ENCODE data around the gene BCL7C. TPM values are rescaled to one million over a fixed set of nuclear protein-coding genes. Genes with fewer than 3 reads are reported as not detected.

The BCL7C gene
- total and polyA plus RNA-seq, 2 of the 13 experiments (the other 11 are each of a cell fraction or from before 2014, with no cell fraction given) = 17.7 to 33.8 TPM

DNA sequence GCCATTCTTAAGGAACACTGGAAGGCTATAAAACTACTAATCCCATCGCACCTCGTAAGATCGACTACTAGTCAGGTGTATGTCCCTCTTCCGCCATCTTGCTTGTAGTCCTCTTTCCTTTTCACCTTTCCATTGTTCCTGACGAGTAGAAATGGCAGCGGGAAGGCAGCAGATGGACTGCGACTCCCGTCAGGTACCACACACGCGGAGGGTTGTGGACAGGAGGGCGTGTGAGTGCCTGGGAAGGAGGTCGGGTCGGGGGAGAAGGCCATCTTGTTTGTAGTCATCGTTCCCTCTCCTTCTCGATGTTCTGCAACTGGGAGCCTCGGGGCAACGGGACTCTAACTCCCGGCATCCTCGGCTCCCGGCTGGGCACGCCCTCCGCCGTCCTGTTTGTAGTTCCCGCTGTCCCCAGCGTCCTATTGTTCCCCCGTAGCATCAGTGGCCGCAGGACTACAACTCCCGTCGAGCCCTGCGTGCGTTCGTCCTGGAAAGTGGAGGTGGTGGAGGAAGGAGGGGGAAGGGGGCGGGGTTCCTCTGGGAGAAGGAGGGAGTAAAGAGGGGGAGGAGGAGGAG lies 29.2 kb upstream of the BCL7C start (continued):
- TF ChIP-seq ATF6 (CRISPR knock-in tag; conservative IDR thresholded peaks at IDR 0.05) (no peak), ZNF552 (CRISPR knock-in tag; IDR thresholded peaks at IDR 0.05; ENCODE audit: borderline replicate concordance) (no peak; the same call in 1 of the 2 replicates), MTA1 (CRISPR knock-in tag; IDR thresholded peaks at IDR 0.05; ENCODE audit: borderline replicate concordance) (no peak), MYPOP (CRISPR knock-in tag; IDR thresholded peaks at IDR 0.05) (0 out of 2 replicates have a peak, but pooled peaks have one; percentile 5), ZNF761 (CRISPR knock-in tag; conservative IDR thresholded peaks at IDR 0.05) (0 out of 2 replicates have a peak, but pooled peaks have one; percentile 14), ZNF329 (CRISPR knock-in tag; IDR thresholded peaks at IDR 0.05; ENCODE audit: low read depth) (no peak), ELF1 (CRISPR knock-in tag; IDR thresholded peaks at IDR 0.05) (peak; percentile 84), E2F2 (CRISPR knock-in tag; IDR thresholded peaks at IDR 0.05; ENCODE audit: borderline replicate concordance) (no peak), EP300 (IDR thresholded peaks at IDR 0.05; ENCODE audit: low read depth in 2 of 2, low read length in 2 of 2) (no peak), EP300 (CRISPR knock-in tag; IDR thresholded peaks at IDR 0.05; ENCODE audit: borderline replicate concordance) (peak; percentile 59; the same call in 1 of the 2 replicates), SMYD3 (CRISPR knock-in tag; IDR thresholded peaks at IDR 0.05) (0 out of 2 replicates have a peak, but pooled peaks have one; percentile 66), ZBTB20 (CRISPR knock-in tag; IDR thresholded peaks at IDR 0.05; ENCODE audit: borderline replicate concordance, low read depth) (peak; percentile 14; the same call in 1 of the 2 replicates), ZFP36 (IDR thresholded peaks at IDR 0.05; ENCODE audit: borderline replicate concordance, low read depth, low read length, partially characterized antibody) (no peak), TMF1 (CRISPR knock-in tag; IDR thresholded peaks at IDR 0.05; ENCODE audit: low read depth) (peak; percentile 88), ZNF660 (CRISPR knock-in tag; IDR thresholded peaks at IDR 0.05; ENCODE audit: borderline replicate concordance, low read depth) (no peak), TEAD2 (CRISPR knock-in tag; IDR thresholded peaks at IDR 0.05) (no peak), EED (CRISPR knock-in tag; IDR thresholded peaks at IDR 0.05) (no peak)
- TF ChIP-seq, protein P1, sequence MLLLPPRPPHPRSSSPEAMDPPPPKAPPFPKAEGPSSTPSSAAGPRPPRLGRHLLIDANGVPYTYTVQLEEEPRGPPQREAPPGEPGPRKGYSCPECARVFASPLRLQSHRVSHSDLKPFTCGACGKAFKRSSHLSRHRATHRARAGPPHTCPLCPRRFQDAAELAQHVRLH (CRISPR knock-in tag; IDR thresholded peaks at IDR 0.05; ENCODE audit: borderline replicate concordance, low read depth) = 0 out of 2 replicates have a peak, but pooled peaks have one; percentile 36
- TF ChIP-seq, protein P2, sequence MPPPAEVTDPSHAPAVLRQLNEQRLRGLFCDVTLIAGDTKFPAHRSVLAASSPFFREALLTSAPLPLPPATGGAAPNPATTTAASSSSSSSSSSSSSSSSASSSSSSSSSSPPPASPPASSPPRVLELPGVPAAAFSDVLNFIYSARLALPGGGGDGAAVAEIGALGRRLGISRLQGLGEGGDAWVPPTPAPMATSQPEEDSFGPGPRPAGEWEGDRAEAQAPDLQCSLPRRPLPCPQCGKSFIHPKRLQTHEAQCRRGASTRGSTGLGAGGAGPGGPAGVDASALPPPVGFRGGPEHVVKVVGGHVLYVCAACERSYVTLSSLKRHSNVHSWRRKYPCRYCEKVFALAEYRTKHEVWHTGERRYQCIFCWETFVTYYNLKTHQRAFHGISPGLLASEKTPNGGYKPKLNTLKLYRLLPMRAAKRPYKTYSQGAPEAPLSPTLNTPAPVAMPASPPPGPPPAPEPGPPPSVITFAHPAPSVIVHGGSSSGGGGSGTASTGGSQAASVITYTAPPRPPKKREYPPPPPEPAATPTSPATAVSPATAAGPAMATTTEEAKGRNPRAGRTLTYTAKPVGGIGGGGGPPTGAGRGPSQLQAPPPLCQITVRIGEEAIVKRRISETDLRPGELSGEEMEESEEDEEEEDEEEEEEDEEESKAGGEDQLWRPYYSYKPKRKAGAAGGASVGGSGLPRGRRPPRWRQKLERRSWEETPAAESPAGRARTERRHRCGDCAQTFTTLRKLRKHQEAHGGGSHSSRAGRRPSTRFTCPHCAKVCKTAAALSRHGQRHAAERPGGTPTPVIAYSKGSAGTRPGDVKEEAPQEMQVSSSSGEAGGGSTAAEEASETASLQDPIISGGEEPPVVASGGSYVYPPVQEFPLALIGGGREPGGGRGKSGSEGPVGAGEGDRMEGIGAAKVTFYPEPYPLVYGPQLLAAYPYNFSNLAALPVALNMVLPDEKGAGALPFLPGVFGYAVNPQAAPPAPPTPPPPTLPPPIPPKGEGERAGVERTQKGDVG (CRISPR knock-in tag; IDR thresholded peaks at IDR 0.05; ENCODE audit: borderline replicate concordance) = no peak
- TF ChIP-seq, protein P3, sequence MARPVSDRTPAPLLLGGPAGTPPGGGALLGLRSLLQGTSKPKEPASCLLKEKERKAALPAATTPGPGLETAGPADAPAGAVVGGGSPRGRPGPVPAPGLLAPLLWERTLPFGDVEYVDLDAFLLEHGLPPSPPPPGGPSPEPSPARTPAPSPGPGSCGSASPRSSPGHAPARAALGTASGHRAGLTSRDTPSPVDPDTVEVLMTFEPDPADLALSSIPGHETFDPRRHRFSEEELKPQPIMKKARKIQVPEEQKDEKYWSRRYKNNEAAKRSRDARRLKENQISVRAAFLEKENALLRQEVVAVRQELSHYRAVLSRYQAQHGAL (CRISPR knock-in tag; IDR thresholded peaks at IDR 0.05; ENCODE audit: not compliant biosample characterization) = no peak

Data from HepG2 (cell line).